Stimulated activated effector memory CD8-positive, alpha-beta T cell treated with anti-CD3 and anti-CD28 coated beads, Interleukin-12 subunit alpha, Interleukin-12 subunit beta, amount 100 ng/mL, for 72 hours (primary cell): ENCODE measurements around the gene DUS4L.
"Not testable (repeated sequence)": the region's sequence is repeated elsewhere in the genome, so short reads cannot be mapped to it uniquely, and the experiment has no call there.

Experiments used
- ATAC-seq: fragments of 150-1000 bp; cut with Tn5 transposase; 2 replicates; pipeline ENCODE4 v1.10.0; 2021
- DNase-seq, 2 donors: peaks; one replicate each; pipeline ENCODE4 v3.0.0; 2021 to 2022; ENCODE audit warnings: low spot score in 2 of 2
- H3K27ac Mint-ChIP-seq: one replicate; pipeline ENCODE4 v1.8.0; 2022; ENCODE audit warnings: mild to moderate bottlenecking, mixed read lengths
- H3K36me3 Mint-ChIP-seq: one replicate; pipeline ENCODE4 v1.8.0; 2022; ENCODE audit warnings: mild to moderate bottlenecking, mixed read lengths
- H3K4me1 Mint-ChIP-seq: one replicate; pipeline ENCODE4 v1.8.0; 2022; ENCODE audit warnings: mixed read lengths
- H3K4me3 Mint-ChIP-seq: one replicate; pipeline ENCODE4 v1.8.0; 2022; ENCODE audit warnings: mild to moderate bottlenecking, mixed read lengths
- H3K9me3 Mint-ChIP-seq: one replicate; pipeline ENCODE4 v1.8.0; 2022; ENCODE audit warnings: mixed read lengths

DUS4L gene, protein sequence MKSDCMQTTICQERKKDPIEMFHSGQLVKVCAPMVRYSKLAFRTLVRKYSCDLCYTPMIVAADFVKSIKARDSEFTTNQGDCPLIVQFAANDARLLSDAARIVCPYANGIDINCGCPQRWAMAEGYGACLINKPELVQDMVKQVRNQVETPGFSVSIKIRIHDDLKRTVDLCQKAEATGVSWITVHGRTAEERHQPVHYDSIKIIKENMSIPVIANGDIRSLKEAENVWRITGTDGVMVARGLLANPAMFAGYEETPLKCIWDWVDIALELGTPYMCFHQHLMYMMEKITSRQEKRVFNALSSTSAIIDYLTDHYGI

GRCh38 chr7:107563775-107564552 lies at the start of gene DUS4L, which contains the start of gene COG5:
Gene DUS4L, plus strand, starts transcription at chr7:107563971. Its CDS starts 3,100 bp downstream, at chr7:107567071.
Gene COG5, minus strand, starts transcription at chr7:107563920. Its CDS starts 24 bp downstream, at chr7:107563896.
- peaks cover 60% of the 10 kb centered on the region for H3K4me1 Mint-ChIP-seq
- DNase-seq (peak; percentile 76 to 89), ATAC-seq (peak; percentile 96)
- peak within 1 kb of the TSS; percentile 96 for H3K27ac Mint-ChIP-seq
- H3K36me3 Mint-ChIP-seq: peaks cover 6% of the 10 kb centered on the region
- peak within 1 kb of the TSS; percentile 79 for H3K4me3 Mint-ChIP-seq
- no peaks in the 10 kb centered on the region for H3K9me3 Mint-ChIP-seq

GRCh38 chr7:107526672-107527071 lies 37.1 kb upstream of the DUS4L start:
- H3K4me1 Mint-ChIP-seq: peaks cover 3% of the 10 kb centered on the region
- no peak overlapping the region for H3K4me3 Mint-ChIP-seq
- H3K27ac Mint-ChIP-seq: no peak overlapping the region
- ATAC-seq: no peak
- H3K9me3 Mint-ChIP-seq: no peaks in the 10 kb centered on the region
- no peak for DNase-seq
- peaks cover 53% of the 10 kb centered on the region for H3K36me3 Mint-ChIP-seq

DNA sequence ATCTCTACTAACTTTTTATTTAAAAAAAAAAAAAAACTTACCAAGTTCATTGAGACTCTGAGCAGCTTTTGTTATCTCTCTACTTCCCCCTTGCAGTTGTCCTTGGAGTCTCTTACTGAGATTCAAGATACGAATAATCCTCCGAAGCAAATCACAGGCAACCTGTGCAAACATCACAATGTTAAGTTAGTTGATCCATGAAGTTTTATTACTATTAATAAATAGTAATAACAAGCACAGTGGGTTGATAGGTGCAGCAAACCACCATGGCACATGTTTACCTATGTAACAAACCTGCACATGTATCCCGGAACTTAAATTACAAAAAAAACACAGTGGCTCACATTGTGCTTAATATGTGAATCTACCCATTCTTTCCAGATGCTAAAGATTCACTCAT lies 36.6 kb upstream of the DUS4L start:
- no peaks in the 10 kb centered on the region for H3K9me3 Mint-ChIP-seq
- H3K27ac Mint-ChIP-seq: no peak overlapping the region
- DNase-seq (no peak), ATAC-seq (no peak)
- H3K36me3 Mint-ChIP-seq: peaks cover 54% of the 10 kb centered on the region
- no peak overlapping the region for H3K4me3 Mint-ChIP-seq
- H3K4me1 Mint-ChIP-seq: no peaks in the 10 kb centered on the region

- Mint-ChIP-seq H3K36me3 (peaks cover 54% of the 10 kb centered on the region), H3K9me3 (no peaks in the 10 kb centered on the region), H3K27ac (peak overlapping the region; percentile 81), H3K4me1 (peaks cover 8% of the 10 kb centered on the region), H3K4me3 (no peak overlapping the region)
- DNase-seq (no peak), ATAC-seq (no peak)
Observed at GRCh38 chr7:107528461-107528860, 35.3 kb upstream of the DUS4L start.

DNA sequence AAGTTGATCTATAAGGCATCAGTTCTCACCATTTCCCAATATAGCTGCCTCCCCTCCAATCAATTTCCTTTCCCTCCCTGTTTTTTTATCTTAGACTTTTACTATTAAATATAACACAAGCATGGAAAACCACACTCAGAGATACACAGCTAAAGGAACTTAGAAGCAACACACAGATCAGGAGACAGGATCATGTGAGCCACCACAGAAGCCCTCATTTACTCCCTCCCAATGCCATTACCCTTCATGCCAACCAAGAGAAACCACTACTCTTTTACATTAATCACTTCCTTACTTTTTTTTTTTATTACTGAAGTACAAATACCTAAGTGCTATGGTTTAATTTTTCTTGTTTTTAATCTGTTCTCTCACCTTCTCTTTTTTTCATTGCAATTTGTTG lies 33.0 kb upstream of the DUS4L start:
- ATAC-seq: no peak
- Mint-ChIP-seq H3K27ac (no peak overlapping the region), H3K9me3 (peaks cover 8% of the 10 kb centered on the region), H3K4me3 (no peak overlapping the region), H3K36me3 (peaks cover 41% of the 10 kb centered on the region), H3K4me1 (peaks cover 29% of the 10 kb centered on the region)
- DNase-seq: no peak

DNA sequence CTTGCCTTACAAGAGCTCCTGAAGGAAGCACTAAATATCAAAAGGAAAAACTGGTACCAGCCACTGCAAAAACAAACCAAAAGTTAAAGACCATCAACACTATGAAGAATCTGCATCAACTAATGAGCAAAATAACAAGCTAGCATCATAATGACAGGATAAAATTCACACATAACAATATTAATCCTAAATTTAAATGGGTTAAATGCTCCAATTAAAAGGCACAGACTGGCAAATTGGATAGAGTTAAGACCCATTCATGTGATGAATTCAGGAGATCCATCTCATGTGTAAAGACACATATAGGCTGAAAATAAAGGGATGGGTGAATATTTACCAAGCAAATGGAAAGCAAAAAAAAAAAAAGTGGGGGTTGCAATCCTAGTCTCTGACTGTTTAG lies 29.6 kb upstream of the DUS4L start:
- H3K36me3 Mint-ChIP-seq: peaks cover 30% of the 10 kb centered on the region
- no peak overlapping the region for H3K4me3 Mint-ChIP-seq
- peaks cover 8% of the 10 kb centered on the region for H3K9me3 Mint-ChIP-seq
- ATAC-seq: no peak
- peaks cover 30% of the 10 kb centered on the region for H3K4me1 Mint-ChIP-seq
- H3K27ac Mint-ChIP-seq: no peak overlapping the region
- DNase-seq: no peak

DNA sequence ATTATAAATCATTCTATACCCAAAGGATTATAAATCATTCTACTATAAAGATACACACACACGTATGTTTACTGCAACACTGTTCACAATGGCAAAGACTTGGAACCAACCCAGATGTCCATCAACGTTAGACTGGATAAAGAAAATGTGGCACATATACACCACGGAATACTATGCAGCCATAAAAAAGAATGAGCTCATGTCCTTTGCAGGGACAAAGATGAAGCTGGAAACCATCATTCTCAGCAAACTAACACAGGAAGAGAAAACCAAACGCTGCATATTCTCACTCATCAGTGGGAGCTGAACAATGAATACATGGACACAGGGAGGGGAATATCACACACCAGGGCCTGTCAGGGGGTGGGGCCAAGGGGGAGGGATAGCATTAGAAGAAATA lies 26.5 kb upstream of the DUS4L start:
- not testable (repeated sequence) for H3K4me3 Mint-ChIP-seq, ATAC-seq, DNase-seq, H3K9me3 Mint-ChIP-seq, H3K27ac Mint-ChIP-seq
- Mint-ChIP-seq H3K4me1 (peaks cover 39% of the 10 kb centered on the region), H3K36me3 (peaks cover 31% of the 10 kb centered on the region)

- H3K4me1 Mint-ChIP-seq: peaks cover 39% of the 10 kb centered on the region
- peaks cover 37% of the 10 kb centered on the region for H3K36me3 Mint-ChIP-seq
- DNase-seq (no peak), ATAC-seq (no peak)
- no peak overlapping the region for H3K27ac Mint-ChIP-seq
- peaks cover 8% of the 10 kb centered on the region for H3K9me3 Mint-ChIP-seq
- H3K4me3 Mint-ChIP-seq: no peak overlapping the region
Observed at GRCh38 chr7:107538001-107538400, 25.8 kb upstream of the DUS4L start.

- Mint-ChIP-seq H3K36me3 (peaks cover 68% of the 10 kb centered on the region), H3K9me3 (peaks cover 11% of the 10 kb centered on the region), H3K27ac (no peak overlapping the region), H3K4me1 (peaks cover 29% of the 10 kb centered on the region), H3K4me3 (no peak overlapping the region)
- ATAC-seq: peak; percentile 11
- DNase-seq: no peak
Observed at GRCh38 chr7:107543338-107543993, 20.3 kb upstream of the DUS4L start.

GRCh38 chr7:107544848-107545591 lies 18.8 kb upstream of the DUS4L start:
- DNase-seq (no peak), ATAC-seq (no peak)
- Mint-ChIP-seq H3K4me3 (no peak overlapping the region), H3K27ac (peak overlapping the region; percentile 3), H3K4me1 (peaks cover 26% of the 10 kb centered on the region), H3K36me3 (peaks cover 78% of the 10 kb centered on the region), H3K9me3 (peaks cover 11% of the 10 kb centered on the region)

DNA sequence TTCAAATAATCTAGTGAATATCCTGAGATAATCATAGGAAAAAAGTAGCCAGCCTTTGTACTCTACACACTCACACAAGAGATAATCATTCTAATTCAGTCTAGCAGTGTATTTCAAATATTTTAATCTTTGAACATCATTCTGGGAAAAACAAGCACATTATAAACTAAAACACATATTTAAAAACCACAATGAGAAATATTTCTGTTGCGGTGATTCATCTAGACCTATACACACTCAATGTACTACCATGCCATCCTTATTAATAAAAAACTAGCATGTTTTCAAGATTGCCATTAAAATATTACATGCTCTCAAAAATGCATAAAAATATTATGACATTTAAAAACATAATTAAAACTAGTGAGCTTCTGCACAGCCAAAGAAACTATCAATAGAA lies 11.8 kb upstream of the DUS4L start:
- Mint-ChIP-seq H3K4me1 (peaks cover 26% of the 10 kb centered on the region), H3K27ac (no peak overlapping the region), H3K36me3 (peaks cover 64% of the 10 kb centered on the region), H3K9me3 (no peaks in the 10 kb centered on the region), H3K4me3 (no peak overlapping the region)
- no peak for ATAC-seq
- DNase-seq: no peak

GRCh38 chr7:107555893-107556292 lies 7.9 kb upstream of the DUS4L start:
- no peaks in the 10 kb centered on the region for H3K9me3 Mint-ChIP-seq
- DNase-seq (no peak), ATAC-seq (peak; percentile 75)
- no peak overlapping the region for H3K4me3 Mint-ChIP-seq
- peaks cover 49% of the 10 kb centered on the region for H3K36me3 Mint-ChIP-seq
- H3K27ac Mint-ChIP-seq: no peak overlapping the region
- H3K4me1 Mint-ChIP-seq: peaks cover 32% of the 10 kb centered on the region

DNA sequence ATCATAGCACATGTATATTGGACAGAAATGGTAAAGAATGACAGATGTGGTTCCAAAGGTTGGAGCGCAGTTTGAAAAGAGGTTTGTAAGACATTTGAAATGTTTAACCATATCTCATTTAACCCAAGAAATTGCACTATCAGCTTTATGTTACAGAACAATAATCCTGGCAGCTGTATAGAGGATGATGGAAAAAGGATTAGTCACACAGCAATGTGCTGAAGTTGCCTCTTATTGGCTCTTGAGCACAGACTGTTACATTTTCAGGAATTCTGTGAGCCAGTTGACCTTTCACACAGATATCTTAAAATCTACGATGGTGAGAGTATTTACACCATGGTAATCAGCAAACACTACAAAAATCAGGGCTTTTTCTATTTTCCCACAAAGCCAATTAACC lies 3.9 kb upstream of the DUS4L start:
- no peak for ATAC-seq
- H3K4me1 Mint-ChIP-seq: peaks cover 51% of the 10 kb centered on the region
- peak overlapping the region; percentile 35 for H3K27ac Mint-ChIP-seq
- no peak overlapping the region for H3K4me3 Mint-ChIP-seq
- H3K36me3 Mint-ChIP-seq: peaks cover 31% of the 10 kb centered on the region
- no peaks in the 10 kb centered on the region for H3K9me3 Mint-ChIP-seq
- no peak for DNase-seq

- DNase-seq (no peak), ATAC-seq (no peak)
- Mint-ChIP-seq H3K9me3 (no peaks in the 10 kb centered on the region), H3K27ac (peak overlapping the region; percentile 23), H3K4me3 (peak overlapping the region; percentile 79), H3K36me3 (peaks cover 20% of the 10 kb centered on the region), H3K4me1 (peaks cover 58% of the 10 kb centered on the region)
Observed at GRCh38 chr7:107560898-107561516, 2.8 kb upstream of the DUS4L start.
